Myocyte (in vitro differentiated cells): Measurements from ENCODE around the gene DCBLD1. TPM values are rescaled to one million over a fixed set of nuclear protein-coding genes. Genes with fewer than 3 reads are reported as not detected.
"Not testable (repeated sequence)": the region's sequence is repeated elsewhere in the genome, so short reads cannot be mapped to it uniquely, and the experiment has no call there.

Experiments
- DNase-seq: peaks from one replicate; pipeline ENCODE4 v3.0.0-alpha.2; 2012; ENCODE audit warnings: low read depth
- total RNA-seq: library from RNA; depleted of rRNA; stranded (reverse); fragments of >200 nt; gene quantifications from 2 replicates; pipeline ENCODE4 v1.2.3, GENCODE V29; 2014

DCBLD1 gene
- total RNA-seq, 1 donor from 2014 or later: 18.3 TPM

GRCh38 chr6:117498159-117498558 is 15.7 kb downstream of the DCBLD1 start:
- peak; percentile 40 for DNase-seq

- DNase-seq: no peak
Measured at GRCh38 chr6:117501722-117502121, 19.2 kb downstream of the DCBLD1 start.

DNA sequence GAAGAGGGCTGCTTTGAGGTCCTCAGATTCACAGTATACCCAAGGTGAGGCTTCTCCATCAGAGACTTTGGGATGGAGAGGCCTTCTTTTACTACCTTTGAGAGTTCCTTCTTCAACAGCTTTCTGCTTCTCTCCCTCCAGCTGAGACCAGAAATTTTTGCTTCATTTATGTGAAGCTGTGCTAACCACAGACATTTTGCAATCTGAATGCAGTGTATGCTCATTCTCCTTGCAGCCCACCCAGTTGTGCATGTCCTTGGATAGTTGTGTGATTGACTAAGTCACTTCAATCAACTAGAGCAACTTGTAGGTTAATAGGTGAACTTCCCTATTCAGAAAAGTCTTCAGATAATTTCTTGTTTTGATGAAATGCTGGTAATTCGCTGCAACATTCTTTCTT is 20.1 kb downstream of the DCBLD1 start:
- no peak for DNase-seq

DNA sequence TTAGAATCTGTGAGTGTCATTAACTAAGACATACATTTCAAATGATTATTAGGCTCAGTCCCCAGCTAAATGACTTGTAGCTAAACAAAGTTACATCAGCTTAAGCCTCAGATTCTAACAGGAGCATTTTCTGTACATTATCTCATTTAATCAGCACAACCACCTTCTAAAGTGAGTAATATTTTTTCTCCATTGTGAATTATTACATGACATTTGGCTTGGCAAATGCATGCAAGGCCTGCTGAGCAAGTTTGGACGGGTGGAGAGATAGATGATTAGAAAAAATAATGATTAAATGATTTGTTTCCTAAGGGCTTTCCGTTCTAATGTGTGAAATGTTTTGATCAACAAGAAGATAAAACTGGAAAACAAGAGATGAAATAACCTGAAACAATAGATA is 20.7 kb downstream of the DCBLD1 start:
- DNase-seq: no peak

DNA sequence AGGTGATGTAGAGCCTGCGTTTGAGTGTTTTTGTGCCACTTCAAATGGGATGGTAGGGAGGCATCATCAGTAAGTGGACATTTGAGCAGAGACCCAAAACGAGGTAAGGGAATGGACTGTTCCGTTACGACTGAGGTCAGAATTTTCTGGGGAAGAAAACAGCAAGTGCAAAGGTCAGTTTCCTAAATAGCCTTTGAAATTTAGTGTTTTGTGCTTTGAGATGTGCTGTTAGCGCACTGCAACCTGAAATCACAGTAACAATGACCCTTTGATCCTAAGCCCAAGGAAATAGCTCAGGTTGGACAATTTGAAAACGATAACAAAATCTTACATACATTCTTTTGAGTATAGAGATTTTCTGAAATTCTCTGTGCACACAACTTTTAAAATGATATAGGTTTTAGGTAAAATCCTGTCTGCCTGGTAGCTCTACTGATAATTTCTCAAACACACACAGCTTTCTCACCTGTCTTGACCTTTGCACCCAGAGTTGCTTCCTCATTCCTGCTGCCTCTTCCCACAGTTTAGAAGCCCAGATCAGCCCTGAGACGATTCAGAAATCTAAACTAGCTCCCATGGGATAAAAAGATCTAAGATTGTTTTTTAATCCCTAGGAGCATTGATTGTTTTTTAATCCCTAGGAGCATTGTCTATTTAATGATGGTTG is 22.1 kb downstream of the DCBLD1 start:
- no peak for DNase-seq

- no peak for DNase-seq
Measured at GRCh38 chr6:117505311-117505710, 22.8 kb downstream of the DCBLD1 start.

DNA sequence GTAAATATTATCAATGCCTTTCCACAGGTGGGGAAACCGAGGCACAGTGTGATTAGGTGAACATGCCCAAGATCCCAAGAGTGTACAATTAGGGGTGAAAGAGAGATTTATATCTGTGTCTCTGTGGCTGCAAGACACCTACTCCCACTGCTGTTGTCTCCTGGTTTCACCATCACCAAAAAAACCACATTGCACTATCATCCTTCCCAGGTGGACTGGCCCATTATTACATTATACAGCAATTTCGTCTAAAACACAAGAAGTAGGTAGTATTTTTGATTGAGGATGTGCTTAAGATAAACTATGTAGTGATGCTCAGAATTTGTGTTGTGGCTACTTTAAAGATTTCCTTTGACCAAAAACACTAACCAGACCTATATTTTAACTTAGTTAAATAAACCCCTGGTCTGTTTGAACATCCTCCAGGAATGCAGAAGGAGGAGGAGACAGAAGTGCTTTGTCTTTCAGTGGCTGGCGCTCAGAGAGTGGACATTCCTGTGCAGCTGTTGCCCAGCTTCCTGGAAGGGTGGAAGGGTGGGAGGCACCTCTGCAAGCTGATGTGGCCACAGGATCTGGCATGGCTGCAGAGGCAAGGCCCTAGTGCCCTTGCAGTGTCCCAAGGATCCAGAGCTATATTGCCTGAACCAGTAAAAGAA is 23.8 kb downstream of the DCBLD1 start:
- DNase-seq: peak; percentile 68

GRCh38 chr6:117506907-117507306 is 24.4 kb downstream of the DCBLD1 start:
- no peak for DNase-seq

DNA sequence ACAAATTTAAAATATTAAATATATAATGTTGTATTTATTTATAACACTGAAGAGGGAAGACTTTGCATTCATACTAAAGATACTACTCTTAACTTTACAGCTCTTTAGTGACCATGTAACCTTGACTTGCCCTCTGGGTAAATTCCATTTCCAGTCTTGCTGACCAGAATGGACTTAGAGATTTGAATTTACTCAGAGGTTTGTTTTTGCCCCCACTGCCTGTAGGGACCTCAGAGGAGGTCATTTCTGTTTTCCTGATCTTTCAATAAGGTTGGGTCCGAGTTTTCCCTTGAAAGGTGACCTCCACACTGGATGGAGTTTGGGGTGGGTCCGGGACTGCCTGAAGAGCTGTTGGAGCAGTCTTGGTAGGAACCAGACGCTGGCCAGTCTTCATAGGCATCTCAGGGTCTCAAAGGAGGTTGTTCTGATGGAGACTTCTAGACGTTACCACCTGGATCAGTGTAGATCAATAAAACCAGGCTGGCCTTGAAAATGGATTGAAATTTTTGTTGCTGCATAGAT is 26.0 kb downstream of the DCBLD1 start:
- no peak for DNase-seq

GRCh38 chr6:117509021-117509420 is 26.5 kb downstream of the DCBLD1 start:
- DNase-seq: no peak

DNA sequence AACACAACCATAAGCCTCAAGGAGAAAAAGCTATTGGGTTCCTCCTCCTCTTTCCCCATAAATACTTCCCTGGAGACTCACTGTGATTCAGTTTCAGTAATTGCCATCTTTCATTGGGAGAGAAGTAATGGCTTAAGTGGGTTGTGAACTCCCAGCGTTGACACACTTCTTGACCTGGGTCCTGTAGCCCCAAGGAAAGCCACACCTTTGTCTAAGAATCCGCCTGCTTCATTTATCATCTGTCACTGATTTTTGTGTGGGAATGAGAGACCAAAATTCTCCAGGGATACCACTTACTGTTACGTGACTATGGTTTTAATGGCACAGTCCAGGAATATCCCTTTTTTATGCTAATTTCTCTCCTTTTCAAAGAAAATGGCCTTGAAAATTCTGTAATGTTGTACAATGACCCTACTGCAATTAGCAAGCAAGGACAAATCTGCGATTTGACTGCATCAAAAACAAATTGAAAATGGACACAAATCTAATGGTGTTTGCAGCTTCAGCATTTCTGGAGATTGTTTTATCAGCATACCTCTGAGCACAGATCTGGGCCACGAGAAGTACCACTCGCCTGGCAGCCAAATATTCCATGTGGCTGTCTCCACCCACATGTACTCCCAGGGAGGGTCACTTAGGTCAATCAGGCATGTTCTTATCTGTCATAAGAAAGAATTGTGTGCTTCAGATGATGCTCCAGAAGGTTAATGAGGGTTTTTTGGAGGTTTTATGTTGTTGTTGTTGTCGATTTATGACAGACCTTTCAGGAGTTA is 29.8 kb downstream of the DCBLD1 start:
- DNase-seq: no peak

DNA sequence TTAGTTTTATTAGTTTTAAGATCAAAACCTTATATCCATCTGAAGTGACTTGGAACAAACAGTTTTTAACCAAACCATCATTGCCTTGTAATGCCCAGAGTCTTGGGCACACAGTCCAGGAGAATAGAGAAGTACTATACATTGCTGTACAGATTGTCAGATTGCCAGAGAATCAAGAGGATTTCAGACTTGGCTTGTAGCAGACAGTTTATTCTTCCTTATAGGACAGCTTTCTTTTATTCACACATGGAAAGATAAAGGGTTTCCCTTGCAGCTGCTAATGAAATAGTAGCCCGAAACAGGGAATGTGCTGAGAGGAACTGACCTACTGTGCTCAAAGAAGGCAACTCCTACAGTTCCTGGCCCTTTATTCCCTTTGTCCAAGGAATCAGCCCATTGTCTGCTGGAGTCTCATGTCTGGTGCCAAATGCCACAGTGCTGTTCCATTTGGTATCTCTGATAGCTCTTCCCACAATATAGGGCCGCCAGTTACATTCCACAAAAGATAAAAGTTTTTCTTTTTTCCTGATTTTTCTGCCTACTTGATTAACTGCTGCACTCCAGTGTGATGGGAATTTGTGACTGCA is 30.6 kb downstream of the DCBLD1 start:
- DNase-seq: no peak

GRCh38 chr6:117513778-117514365 is 31.4 kb downstream of the DCBLD1 start:
- no peak for DNase-seq

- DNase-seq: no peak
Measured at GRCh38 chr6:117514655-117515054, 32.2 kb downstream of the DCBLD1 start.

DNA sequence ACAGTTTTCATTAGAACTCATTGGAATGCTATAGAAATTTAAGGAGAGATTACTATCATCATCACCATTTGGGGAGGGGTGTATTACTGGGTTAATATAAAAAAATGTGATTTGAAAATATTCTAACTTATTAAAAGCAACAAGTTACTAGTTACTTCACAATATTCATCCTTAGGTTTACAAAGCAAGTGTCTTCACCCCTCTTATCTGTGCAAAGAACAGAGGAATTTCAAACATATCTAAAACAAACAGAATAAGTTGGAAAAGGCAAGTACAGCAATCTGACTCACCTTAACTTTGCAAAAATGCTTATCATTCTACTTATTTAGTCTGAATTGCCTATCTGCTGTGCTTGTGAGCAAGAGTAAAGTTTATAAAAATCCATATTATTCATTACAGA is 32.9 kb downstream of the DCBLD1 start:
- no peak for DNase-seq

DNA sequence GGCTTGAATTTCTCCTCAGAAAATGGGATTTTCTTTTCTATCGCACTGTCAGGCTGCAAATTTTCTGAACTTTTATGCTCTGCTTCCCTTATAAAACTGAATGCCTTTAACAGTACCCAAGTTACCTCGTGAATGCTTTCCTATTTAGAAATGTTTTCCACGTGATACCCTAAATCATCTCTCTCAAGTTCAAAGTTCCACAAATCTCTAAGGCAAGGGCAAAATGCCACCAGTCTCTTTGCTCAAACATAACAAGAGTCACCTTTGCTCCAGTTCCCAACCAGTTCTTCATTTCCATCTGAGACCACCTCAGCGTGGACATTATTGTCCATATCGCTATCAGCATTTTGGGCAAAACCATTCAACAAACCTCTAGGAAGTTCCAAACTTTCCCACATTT is 35.5 kb downstream of the DCBLD1 start:
- DNase-seq: not testable (repeated sequence)

DNA sequence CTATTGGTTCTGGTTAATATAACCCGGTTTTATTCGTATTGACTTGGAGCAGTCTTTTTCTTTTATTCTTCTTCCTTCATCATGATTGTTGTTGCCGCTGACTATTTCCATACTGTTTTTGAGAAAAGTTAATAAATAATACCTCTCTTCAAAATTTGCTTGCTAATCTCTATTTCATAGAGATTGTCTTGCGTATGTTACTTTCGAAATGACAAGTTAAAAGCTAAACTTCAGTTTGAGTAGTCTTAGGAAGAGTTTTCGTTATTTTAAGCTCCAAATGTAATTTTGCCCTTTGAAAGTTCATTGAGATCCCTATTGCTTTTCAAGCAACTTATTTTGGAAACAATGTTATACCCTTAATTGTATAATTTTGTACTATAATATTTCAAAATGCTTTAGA is 36.4 kb downstream of the DCBLD1 start:
- DNase-seq: no peak

DNA sequence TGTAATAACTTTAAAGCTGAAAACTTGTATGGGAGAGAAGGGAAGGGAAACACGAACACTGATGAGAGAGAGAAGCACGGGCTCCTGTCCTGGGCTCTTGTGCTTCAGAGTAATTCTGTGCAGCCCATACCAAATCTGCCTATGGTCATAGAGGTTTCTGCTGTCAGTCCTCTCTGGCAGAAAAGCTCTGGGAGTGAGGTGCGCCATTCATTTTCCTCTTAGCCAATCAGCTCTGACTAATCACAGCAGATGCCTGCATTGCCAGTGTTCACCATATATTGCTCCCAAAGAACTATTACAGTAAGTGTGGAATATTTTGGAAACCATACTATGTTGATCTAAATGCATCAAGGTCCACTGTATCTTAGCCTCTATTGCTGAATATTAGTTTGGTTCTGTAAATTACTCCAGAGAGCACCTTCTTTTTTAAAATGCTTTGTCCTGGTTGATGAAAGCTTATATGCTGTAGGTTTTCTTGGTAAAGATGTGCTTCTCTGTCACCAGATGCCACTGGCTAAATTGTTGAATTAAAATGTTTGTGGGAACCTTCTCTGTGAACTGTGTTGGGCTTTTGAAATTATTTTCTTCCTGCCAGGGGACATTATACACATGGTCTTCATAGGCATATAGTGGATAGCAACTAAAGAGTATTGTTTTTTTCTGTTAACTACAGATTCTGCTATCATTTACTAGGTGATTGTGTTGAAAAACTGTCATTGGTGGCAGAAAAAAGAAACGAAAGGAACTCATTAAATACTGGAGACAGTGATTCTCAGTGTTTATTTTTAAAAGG is 38.3 kb downstream of the DCBLD1 start:
- no peak for DNase-seq

DNA sequence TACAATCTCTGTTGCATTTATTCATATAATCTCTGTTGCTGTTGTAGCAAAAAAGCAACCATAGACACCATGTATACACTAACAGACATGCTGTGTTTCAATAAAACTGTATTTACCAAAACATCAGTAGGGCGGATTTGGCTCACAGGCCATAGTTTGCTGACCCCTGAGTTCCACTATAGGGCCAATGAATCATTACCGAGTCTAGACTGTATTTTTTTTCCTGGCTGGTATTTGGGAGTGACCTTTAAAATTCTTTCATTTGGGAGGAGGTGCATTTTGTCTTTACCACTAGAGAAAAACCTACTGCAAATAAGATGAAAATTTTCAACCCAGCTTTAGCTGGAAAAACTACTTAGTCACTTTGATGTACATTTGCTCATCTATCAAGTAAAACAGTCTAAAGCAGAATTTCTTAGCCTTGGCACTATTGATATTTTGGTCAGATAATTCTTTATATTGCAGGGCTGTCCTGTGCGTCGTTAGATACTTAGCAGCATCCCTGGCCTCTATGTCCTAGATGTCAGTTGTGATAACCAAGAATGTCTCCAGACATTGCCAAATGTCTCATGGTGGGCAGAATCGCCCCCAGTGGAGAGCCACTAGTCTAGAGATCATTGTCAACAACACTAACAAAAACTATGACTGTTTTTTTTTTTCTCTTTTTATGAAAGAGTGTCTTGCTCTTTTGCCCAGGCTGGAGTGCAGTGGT is 39.5 kb downstream of the DCBLD1 start:
- no peak for DNase-seq

- DNase-seq: no peak
Measured at GRCh38 chr6:117525607-117526006, 43.1 kb downstream of the DCBLD1 start.
